Stimulated activated CD4-positive, alpha-beta T cell treated with anti-CD3 and anti-CD28 coated beads, Interleukin-15, amount 100 ng/mL, for 1 hour (primary cell): ENCODE results near the gene POU2F2.
"Not testable (repeated sequence)": the region's sequence is repeated elsewhere in the genome, so short reads cannot be mapped to it uniquely, and the experiment has no call there.

Source experiments
- DNase-seq, 2 donors: peaks; one replicate each; pipeline ENCODE4 v3.0.0-alpha.2; 2020; ENCODE audit warnings: low read depth in 1 of 2, low spot score in 1 of 2

The POU2F2 gene

DNA sequence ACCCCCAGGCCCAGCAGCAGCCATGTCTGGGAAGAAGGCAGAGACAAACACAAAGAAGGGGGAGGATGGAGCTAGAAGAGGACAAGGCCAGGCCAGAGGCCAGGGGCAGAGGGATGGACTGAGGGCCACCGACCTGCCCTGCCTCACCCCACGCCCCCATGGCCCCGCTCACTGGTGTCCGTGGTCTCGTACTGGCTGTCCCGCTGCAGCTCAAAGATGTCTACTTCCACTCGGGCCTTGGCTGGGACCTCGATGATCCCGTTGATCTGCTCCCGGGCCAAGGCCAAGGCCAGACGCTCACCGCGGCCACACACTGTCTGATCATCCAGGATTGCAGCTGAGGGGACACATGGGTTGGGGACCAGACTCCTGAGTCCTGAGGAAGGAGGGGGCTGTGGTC lies 67.2 kb downstream of the POU2F2 start:
- DNase-seq = no peak

- DNase-seq = no peak
These were observed 67.8 kb downstream of the POU2F2 start for GRCh38 chr19:42064432-42064831.

GRCh38 chr19:42062381-42062780 lies 69.9 kb downstream of the POU2F2 start:
- no peak for DNase-seq

GRCh38 chr19:42060117-42060516 lies 72.1 kb downstream of the POU2F2 start:
- DNase-seq = no peak

GRCh38 chr19:42059196-42059595 lies 73.0 kb downstream of the POU2F2 start:
- DNase-seq = no peak

GRCh38 chr19:42057846-42058245 lies 74.4 kb downstream of the POU2F2 start:
- DNase-seq = no peak

- no peak for DNase-seq
These were observed 78.0 kb downstream of the POU2F2 start for GRCh38 chr19:42054205-42054604.

DNA sequence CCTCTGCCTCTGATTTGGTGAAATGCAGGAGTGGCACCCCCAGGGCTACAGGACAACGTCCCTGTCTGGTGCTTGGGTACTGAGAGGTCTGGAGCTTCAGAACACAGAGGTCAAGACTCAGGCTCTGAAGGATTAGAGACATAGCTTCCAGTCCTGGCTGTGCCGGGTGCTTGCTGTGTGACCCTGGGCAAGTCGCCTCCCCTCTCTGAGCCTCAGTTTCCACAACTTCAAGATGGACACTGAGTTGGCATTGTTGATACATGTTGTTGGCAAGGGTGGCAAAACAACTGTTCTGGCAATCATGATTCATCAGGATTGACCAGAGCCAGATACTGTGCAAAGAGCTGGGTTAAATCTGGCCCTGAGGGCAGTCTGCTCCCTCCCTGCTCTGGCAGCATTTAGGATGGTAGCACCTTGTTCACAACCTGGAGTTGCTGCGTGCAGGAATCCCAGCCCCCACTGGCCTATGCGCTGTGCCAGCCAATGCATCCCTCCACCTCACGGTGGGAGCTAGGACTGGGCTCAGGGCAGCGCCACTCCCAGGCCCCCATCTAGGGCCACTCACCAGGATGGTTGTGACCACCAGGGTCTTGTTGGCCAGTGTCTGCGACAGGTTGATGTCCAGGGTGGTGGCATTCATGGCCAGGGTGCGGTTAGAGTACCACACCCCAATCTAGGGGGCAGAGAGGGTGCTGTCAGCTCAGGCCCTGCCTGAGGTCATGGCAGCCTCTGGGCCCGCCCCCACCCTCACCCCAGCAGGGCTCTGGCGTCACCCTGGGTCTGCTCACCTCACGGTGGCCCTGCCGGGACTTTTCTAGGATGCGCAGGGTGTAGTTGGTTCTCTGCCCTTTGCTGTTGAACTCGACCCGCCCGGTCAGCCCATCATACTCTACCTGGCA lies 79.0 kb downstream of the POU2F2 start:
- DNase-seq = no peak

DNA sequence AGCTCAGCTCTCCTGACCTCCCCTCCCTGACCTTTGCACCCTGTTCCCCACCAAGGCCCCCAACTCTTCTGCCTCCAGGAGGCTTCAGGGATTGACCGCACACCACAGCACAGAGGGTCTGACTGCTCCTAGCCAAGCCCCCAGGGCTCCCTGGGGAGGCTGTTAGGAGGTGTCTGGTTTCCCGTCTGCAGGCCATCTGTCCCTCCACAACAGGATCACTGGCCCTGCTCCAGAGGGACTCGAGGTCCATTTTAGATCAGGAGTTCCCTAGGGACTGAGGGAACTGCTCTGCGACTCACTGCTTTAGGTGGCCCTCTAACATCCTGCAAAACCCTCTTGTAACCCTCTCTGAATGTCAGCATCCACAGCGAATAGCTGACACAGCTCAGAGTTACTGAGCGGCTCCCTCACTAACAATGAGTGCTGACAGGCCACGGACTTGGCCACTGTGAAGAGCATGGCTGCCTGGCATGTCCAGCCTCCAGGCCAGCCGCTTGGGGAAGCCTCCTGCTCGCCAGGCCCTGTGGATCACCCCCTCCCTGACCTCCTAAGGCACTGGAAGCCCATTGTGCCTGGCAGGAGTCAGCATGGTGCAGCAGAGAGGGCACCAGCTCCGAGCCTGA lies 79.9 kb downstream of the POU2F2 start:
- DNase-seq = no peak

GRCh38 chr19:42051166-42052115 lies 80.8 kb downstream of the POU2F2 start:
- DNase-seq = no peak

GRCh38 chr19:42048992-42049391 lies 83.3 kb downstream of the POU2F2 start:
- no peak for DNase-seq

DNA sequence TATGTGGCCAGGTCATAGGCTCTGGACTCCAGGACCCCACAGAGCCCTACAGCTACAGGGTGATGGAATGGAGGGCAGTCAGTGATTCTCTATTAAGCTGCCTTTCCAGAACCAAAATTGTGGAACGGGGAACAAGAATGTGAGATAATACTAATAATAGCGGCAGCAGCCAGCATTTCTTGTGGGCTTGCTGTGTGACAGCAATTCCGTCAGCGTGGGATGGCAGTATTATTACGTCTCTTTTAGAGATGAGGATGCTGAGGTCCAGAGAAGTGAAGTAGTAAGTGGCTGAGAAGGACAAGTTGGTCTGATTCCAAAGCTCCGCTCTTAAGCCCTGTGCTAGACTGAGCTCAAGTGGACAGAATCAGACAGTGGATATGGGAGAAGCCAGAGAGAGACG lies 86.7 kb downstream of the POU2F2 start:
- DNase-seq = no peak

DNA sequence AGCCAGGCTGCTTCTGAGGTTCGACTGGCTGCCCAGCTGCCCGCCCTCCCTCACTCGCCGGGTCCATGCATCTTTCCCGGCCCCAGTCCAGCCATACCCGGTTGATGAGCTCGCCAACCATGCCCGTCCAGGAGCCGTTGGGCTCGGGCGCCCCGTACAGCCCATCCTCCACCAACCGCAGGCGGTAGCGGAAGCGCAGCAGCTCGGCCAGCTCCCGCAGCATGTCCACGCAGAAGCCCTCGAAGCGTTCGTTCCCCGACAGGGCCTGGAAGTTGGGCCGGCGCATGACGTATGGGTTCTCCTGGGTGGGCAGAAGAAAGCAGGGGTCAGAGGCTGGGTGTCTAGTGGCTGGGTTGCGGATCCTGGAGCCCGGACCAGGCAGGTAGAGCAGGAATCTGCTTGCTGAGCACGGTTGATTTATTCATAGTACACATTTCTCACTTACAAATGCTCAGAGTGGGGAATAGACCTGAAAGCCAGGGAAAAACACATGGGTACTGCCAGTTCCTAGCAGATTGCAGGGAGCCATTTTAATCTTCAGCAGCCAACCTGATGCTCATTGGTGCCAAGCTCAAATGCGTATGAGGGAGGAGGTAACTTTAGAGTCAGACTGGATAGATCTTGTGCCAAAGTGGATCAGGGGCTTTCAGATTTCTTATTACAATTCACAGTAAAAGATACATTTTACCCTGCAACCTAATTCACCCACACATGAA lies 89.6 kb downstream of the POU2F2 start:
- no peak for DNase-seq

DNA sequence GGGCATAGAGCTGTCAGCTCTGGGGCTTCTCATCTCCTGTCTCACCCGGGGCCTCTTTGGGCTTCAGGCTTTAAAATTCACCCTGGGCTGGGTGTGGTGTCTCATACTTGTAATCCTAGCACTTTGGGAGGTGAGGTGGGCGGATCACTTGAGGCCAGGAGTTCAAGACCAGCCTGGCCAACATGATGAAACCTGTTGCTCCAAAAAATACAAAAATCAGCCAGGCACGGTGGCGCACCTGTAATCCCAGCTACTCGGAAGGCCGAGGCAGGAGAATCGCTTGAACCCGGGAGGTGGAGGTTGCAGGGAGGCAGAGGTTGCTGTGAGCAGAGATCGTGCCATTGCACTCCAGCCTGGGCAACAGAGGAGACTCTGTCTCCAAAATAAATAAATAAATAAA lies 91.8 kb downstream of the POU2F2 start:
- DNase-seq = not testable (repeated sequence)

- no peak for DNase-seq
These were observed 92.2 kb downstream of the POU2F2 start for GRCh38 chr19:42040031-42040430.

DNA sequence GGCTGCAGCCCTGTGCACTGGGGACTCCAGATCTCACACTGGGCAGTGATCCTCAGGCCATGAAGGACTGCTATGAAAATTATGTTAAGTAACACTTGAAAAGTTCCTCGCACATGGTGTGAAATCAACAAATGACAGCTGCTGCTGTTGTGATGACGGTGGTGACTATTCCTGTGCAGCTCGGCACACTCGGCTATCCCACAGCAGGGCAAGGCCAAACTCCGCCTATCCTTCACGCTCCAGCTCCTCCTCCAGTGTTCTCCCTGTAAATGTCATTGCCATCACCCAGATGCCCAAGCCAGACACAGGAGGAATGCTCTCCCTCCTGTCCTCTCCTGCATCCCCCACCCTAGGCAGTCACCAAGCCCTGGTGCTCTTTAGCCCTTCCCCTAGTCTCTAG lies 93.6 kb downstream of the POU2F2 start:
- no peak for DNase-seq

DNA sequence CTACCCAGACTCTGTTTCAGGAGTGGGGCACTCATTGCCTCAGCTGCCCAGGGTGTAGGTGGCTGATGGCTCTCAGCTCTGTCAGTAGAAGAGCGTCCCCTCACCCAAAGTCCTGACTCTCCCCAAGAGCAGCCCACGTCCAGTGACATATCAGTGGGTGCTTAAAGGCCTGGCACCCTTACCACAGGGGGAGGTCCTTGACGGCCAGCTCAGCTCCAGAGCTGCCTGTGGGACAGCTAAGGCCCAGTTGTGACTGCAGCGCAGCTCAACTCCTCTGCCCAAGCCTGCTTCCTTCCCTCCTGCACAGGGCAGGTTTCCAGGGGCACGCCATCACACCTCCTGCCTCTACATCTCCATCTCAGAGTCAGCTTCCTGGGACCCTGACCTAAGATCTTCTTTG lies 94.6 kb downstream of the POU2F2 start:
- DNase-seq = no peak
